Endothelial cell of coronary artery (primary cell): Measurements from ENCODE around the gene ZNF738. TPM values are rescaled to one million over a fixed set of nuclear protein-coding genes. Genes with fewer than 3 reads are reported as not detected.

ENCODE experiments used
- total RNA-seq: library from RNA; depleted of rRNA; stranded (reverse); fragments of >200 nt; gene quantifications from 2 replicates; pipeline ENCODE4 v1.2.3, GENCODE V29; 2014

ZNF738 gene
- 4.1 and 5.0 TPM in 2 replicates for total RNA-seq

GRCh38 chr19:21358768-21359451 lies at the start of gene ZNF738:
Gene ZNF738 (plus strand): TSS chr19:21359000. CDS start chr19:21359141, 141 bp downstream.

DNA sequence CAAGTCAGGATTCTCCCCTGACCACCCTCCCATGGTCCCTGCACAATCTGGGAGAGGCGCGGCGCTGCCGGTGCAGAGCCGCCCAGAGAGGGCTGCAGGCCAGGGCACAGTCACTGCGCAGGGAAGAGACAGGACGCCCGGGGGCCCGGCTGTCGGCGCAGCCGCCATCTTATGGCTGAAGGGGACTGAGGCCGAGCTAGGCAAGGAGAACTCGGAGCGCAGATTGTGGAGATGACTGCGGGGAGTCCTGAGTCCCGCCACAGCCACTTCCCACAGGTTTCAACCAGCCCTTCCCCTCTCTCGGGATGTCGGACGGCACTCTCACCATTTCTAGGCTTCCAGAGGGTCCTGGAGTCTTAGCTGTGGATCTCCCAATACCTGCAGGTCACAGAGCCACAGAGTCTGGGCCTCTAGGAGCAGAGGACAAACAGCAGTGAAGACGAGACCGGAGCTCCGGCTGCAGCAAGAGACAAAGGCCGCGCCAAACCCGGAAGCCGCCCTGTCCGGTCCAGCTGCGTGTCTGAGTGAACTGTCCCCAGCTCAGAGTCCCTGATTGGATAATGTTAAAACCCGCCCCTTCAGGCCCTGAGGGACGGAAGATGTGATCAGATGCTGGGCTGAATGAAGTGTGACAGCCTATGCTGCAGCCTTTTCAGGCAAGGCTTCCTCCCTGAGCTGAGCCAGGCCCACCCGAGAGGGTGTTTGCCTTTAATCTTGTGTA lies 29.8 kb upstream of the ZNF738 start, which contains the start of gene ZNF708:
Gene ZNF708 (minus strand): TSS at position 526 of the 721 bp plus-strand sequence. CDS start 198 bp downstream, at position 328.

GRCh38 chr19:21396893-21397572 lies 38.2 kb downstream of the ZNF738 start, which contains the start of gene ZNF493:
Gene ZNF493 (plus strand): TSS chr19:21397133. CDS start chr19:21397238, 105 bp downstream.

Other genes starting within 250 kb of the ZNF738 start
- gene ZNF431, start 217.0 kb upstream of the ZNF738 start, total RNA-seq: 4.3 and 6.2 TPM in 2 replicates
- 5.6 and 6.0 TPM in 2 replicates for gene ZNF708, start 29.6 kb upstream of the ZNF738 start, total RNA-seq
- 6.1 and 27.5 TPM in 2 replicates for gene ZNF493, start 38.1 kb downstream of the ZNF738 start, total RNA-seq
- gene ZNF429, start 146.6 kb downstream of the ZNF738 start, total RNA-seq: 0.54 and 2.5 TPM in 2 replicates